GM18526 (cell line): ENCODE data around the gene NT5C1A.

ENCODE experiments used
- POLR2A ChIP-seq: IDR thresholded peaks from 3 replicates; pipeline ENCODE4 v1.6.1; 2011; ENCODE audit not compliant: insufficient read length; ENCODE audit errors: extremely low read depth

NT5C1A gene

GRCh38 chr1:39622427-39622826, 49.5 kb downstream of the NT5C1A start:
- TF ChIP-seq POLR2A, result no peak

- TF ChIP-seq POLR2A, result no peak
Measured at GRCh38 chr1:39620659-39621165, 51.2 kb downstream of the NT5C1A start.

- no peak for TF ChIP-seq POLR2A
Measured at GRCh38 chr1:39617488-39618049, 54.3 kb downstream of the NT5C1A start.

- TF ChIP-seq POLR2A, result no peak
Measured at GRCh38 chr1:39615086-39615673, 56.7 kb downstream of the NT5C1A start.

GRCh38 chr1:39614488-39614887, 57.4 kb downstream of the NT5C1A start:
- no peak for TF ChIP-seq POLR2A

- TF ChIP-seq POLR2A, result no peak
Measured at GRCh38 chr1:39613250-39613649, 58.7 kb downstream of the NT5C1A start.

GRCh38 chr1:39609618-39610331, 62.1 kb downstream of the NT5C1A start:
- no peak for TF ChIP-seq POLR2A
